HG03135 (cell line): ENCODE results near the gene ALDH1A3.

Source experiments
- ATAC-seq: cut with Tn5 transposase; IDR thresholded peaks from one replicate; pipeline ENCODE4 v1.9.1; 2021; ENCODE audit warnings: mild to moderate bottlenecking, moderate library complexity; ENCODE audit not compliant: unreplicated experiment

Gene ALDH1A3

DNA sequence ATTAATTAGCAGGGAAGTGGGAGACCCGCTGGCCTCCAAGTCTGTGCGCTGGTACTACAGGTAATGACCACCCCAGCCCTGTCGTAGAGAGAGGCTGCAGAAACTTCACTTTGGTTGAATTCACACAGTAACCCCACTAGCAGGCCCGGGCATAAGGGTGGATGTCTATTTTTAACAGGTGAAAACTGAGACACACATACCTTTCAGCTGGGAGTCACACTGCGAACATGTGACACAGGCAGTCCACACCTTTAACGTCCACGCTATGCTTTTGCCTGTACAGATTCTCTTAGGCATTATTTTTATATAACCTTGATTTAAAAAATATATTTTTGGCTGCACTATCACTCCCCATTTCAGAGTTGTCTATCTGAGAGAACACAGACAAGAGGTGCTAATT lies 43.4 kb downstream of the ALDH1A3 start:
- no peak for ATAC-seq

DNA sequence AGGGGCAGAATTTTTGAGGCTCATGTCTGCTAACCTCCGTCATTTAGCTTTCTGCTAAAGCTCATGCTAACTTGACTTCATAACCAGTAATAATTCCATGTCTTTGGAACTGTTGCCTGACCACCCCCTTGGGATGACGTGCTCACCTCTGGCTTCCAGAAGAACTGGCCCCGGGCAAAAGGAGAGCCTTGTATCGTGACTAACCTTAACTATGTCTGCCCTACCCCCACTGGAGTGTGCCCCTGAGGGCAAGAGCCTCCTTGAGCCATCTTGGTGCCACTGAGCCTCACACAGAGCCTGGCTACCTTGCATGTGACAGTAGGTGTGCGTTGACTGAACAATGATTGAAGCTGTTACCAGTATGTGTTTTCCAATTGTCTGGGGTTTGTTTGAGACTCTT lies 44.3 kb downstream of the ALDH1A3 start:
- no peak for ATAC-seq

DNA sequence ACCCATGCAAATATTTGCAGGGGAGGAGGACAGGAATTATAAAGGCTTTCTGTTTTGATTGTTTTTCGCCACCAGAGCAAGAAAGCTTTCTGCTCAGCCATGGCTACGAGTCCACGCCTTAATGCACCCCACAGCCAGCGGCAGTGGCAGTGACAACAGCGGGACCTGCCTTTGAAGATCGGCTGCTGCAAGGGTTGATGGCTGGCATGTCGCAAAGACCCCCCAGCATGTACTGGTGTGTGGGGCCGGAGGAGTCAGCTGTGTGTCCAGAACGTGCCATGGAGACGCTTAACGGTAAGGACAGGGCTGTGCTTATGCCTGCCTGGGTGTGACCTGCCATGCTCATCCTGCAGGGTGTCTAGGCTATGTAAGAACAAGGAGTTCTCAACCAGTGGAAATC lies 44.8 kb downstream of the ALDH1A3 start:
- no peak for ATAC-seq

DNA sequence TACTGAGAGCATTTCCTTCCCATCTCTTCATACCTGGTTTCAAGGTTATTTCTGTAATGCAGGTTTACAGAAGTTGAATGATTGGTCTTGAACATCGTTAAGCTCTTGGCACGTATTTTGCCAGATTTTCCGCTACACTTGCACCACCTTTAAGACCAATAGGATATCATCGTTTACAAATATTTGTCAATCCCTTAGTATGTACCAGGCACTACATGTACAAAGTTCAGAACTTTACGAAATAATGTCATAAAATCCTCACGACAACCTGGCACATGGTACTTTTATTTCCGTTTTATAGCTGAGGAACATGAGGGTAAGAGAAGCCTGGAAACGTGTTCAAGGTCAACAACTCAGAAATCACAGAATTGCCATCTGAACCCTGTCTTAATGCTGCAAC lies 45.8 kb downstream of the ALDH1A3 start:
- no peak for ATAC-seq

DNA sequence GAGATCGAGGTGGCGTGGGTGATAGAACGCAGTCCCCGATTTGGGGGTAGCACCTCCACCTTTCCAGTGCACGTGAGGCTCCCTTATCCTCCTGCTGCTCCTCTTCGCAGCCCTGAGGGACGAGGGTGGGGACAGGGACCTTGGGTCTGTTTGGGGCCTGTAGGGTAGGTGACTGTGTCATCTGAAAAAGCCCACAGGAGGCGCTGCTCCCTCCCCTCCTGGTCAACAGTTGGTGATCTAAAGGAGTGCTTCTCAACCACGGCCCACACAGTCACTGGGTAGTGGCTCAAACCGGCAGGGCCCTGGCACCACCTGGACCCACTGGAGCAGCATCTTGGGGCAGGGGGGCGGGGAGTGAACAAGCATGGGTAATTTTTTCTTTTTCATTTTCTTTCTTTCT lies 46.6 kb downstream of the ALDH1A3 start:
- ATAC-seq: no peak

DNA sequence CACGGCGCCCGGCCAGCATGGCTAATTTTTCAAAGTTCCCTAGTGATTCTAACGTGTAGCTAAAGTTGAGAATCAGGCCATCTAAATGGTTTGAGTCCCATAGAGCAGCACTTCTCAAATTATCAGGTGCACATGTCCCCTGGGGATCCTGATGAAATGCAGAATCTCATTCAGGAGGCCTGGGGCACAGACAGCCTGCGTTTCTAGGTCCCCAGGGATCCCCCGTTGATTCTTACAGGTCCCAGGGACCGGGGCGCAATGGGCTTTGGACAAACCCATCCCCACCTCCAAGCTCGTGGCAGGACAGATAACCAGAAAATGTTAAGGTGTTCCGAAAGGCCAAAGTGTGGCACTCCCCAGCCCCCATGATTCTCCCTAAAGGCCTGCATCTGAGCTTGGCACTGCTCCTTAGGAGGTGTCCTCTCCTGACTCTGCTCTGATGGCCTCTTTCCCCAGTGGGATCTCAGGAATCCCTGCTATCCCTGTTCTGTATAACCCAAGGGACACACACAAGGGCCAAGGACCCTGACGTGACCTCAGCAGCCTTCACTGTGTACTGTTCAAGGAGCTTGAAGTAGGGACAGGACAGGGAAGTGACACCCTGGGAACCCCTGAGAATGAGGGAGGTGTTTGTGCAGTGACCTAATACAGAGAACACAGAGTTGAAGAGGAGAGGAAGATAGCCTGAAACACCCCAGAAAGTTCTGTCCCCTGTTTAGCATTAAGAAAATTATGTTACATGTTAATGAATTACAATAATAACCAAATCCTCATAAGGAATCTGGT lies 47.5 kb downstream of the ALDH1A3 start:
- ATAC-seq: peak; percentile 69

DNA sequence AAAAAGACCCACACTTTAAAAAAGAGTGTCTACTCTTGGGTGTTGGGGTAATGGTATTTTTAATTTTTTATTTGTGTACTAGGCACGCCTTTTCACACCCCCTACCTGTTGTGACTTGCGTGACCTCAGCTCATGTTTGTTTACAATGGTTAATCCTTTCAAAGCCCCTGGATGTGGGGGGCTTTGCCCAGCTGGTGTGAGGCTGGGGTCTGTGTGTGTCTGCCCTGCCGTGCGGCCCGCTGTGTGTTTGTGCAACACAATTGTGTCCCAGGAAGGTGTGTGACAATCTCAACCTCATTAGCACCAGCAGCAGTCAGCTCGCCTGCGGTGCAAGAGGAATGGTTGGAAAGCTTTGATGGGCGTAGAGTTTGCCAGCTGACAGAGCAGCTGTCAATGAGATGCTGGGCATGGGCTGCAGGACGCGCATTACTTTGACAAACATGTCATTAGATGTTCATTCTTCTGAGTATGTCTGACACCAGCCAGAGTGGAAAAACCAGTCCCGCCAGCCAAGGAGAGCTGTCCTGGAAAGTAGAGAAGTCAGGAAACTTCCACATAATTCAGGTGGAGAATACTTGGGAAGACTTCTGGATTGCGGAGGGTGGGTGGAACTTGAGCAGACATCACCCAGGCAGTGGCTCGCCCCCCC lies 49.1 kb downstream of the ALDH1A3 start:
- ATAC-seq: no peak

DNA sequence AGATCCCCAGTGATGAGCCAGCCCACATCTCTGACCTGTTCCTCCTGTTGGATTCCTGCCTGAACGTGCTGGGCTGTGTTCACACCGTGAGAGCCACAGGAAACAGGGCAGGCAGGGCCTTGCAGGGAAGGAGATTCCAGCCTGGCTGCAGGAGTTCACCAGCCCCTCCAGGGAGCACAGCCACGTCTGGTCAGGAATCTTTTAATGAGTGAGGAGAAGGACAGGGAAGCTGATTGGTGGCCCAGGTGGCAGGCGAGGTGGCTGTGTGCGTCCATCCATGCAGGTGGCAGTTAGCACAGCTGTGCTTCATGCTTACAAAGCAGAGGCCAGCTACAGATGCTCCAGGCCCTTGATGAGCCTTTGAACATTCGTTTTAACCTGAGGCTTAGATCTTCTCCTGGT lies 50.0 kb downstream of the ALDH1A3 start:
- no peak for ATAC-seq

DNA sequence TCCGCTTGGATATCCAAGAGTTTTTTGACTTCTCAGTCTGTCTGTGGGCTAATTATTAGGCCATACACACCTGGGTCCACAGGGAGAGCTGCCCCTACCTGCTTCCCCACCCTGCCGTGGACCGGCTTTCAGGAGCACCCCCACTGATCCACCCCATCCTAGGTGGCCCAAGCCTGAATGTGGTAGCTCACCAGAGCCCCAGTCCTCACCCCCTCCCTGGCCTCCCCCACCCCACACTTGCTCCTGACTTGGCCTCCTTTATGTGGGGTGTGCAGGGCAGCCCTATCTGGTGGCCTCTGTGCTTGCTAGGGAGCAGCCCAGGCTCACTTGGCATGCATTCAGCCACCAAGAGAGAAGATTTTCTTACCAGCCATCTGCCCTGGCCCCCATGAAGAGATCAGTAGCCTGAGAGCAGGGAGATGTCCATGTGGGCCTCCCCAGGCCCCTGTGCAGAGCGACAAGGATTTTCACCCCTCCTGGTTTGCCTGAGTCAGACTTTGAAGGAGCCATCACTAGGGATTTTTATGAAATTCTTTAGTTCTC lies 50.7 kb downstream of the ALDH1A3 start:
- no peak for ATAC-seq

DNA sequence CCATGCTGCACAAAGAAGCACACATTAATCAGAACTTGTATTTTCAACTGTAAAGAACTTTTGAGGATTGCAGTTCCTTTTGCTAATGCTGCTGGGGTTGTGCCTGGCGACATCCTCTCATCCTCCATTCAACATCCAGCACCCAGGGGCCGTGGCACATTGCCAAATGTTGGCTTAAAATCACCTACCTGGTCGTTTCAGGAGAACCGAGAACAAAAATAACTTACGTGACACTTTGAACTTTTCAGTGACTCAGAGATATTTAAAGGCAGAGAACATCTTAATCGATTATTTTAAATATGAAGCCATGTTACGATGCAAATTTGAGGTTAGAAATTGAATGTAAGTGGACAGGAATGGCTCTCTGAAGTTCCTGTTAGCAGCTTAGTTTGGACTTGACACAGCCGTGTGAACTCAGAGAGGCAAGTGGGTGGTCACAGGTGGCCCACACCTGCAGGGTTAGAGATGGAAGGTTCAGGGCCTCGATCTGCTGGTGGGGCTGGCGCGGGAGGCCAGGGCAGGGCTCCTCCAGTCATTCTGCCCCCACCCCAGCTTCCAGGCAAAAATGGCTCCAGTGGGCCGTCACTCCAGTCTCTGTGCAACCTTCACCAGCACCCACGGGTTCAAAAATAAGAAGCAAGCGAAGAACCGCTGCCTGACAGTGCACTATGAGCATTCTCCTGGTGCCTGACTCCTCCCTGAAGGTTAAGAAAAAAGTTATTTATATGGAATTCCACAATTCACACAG lies 51.7 kb downstream of the ALDH1A3 start:
- no peak for ATAC-seq

DNA sequence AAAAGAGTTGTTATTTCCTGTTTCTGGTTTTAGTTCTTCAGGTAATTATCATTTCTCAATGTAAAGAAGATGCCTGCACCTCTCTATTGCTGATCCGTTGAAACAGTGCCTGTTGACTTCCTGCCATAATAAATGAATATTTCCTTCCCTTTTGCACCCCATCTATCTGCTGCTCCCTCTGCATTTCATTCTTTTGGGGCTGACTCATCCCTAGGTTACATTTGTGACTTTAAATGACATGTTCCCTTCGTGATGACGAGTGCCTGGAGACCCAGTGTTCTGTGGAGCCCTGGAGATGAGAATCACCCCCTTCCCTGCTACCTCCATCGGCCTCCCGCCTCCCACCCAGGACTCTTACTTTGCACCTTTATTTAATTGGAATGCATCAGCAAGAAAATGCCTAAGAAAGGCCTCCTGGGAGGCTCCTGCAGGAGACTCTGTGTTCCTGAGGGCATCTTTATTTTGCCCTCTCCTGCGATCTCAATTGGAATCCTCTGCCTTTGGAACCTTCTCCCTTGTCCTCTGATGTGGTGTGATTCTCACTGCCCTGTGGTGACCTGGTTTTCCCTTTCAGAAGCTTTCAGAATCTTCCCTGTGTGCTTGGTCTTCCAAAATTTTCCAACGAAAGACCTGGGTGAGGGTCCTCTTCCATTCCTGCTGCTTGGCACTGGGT lies 53.2 kb downstream of the ALDH1A3 start:
- no peak for ATAC-seq

DNA sequence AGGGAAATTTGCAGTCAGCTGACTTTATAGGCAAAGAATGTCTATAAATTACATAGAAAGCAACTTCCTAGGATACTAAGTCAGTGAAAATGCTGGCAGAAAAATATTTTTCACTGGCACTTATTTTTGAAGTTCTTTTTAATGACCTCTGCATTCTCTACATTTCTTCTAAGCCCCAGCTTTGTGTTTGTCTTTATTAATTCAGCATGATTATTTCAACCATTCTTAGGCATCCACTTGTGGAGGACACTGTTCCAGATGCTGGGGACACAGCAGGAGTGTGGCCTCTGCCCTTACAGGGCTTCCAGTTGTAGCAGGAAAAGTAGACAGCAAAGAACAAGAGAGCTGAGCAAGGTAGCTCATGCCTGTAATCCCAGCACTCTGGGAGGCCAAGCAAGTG lies 54.5 kb downstream of the ALDH1A3 start:
- ATAC-seq: no peak

DNA sequence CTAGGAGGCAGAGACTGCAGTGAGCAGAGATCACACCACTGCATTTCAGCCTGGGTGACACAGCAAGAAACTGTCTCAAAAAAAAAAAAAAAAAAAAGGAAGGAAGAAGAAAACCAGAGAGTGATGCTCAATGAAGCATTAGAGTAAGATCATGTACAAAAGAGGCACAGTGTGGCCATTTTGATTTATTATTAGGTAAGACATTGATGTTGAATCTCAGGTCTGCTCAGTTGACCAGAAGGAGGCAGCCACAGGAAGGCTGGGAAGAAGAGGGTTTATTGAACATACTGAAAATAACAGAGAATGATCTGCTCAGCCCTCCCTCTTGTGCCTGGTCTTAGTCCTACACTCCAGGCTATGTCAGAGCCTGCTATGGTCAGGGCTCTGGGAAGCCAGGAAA lies 55.1 kb downstream of the ALDH1A3 start:
- ATAC-seq: no peak

DNA sequence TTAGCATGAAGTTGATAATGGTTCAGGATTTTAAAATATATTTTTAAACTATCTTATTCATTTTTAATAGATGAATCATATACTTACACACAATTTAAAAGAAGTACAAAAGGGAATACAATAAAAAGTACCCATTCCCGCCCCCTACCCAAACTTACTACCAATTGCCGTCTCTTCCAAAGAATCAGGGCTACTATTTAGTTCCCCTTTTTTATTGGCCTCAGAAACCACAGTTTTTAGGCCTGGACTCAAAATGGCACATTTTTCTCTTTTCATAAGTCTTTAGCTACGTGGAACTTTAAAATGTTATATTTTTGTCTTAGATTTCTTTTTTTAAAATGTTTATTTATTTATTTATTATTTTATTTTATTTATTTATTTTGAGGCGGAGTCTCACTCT lies 57.5 kb downstream of the ALDH1A3 start:
- ATAC-seq: no peak

DNA sequence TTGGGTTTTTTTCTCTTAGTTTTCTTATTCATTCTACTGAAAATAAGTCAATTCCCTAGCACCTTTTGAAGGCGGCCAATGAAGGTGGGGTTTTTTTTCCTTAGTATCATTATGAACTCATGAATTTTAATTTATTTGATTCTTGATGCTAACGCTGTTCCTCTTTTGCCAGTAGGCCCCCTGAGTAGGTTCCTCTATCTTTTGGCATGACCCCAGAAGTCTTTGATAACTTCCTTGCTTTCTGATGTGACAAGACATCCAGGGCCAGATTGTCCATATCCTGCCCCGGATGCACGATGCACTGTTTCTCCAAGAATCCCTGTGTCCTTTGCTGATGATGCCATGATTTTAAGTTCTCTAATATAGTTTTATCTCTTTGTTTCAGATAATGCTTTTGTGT lies 60.2 kb downstream of the ALDH1A3 start:
- no peak for ATAC-seq

DNA sequence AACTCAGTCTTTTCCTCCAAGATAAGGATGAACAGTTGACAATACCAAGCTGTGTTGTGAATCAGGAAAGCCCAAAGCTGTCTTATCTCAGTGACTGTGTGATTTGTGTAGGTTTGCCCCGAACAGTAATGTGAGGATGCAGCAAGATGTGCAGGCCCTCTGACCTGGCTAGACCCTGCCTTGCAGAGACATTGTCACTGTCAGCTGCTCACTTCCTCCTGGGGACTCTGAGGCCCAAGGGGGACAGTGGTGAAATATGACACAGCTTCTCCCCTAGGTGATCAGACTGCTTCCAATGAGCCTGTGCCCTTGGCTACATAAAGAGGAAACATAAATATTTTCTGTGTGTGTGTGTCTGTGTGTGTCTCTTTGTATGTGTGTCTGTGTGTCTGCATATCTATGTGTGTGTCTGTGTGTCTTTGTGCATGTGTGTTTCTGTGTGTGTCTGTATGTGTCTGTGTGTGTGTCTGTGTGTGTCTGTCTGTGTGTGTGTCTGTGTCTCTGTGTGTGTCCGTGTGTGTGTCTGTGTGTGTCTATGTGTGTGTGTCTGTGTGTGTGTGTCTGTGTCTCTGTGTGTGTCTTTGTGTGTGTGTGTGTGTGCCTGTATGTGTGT lies 61.2 kb downstream of the ALDH1A3 start:
- ATAC-seq: peak; percentile 75

DNA sequence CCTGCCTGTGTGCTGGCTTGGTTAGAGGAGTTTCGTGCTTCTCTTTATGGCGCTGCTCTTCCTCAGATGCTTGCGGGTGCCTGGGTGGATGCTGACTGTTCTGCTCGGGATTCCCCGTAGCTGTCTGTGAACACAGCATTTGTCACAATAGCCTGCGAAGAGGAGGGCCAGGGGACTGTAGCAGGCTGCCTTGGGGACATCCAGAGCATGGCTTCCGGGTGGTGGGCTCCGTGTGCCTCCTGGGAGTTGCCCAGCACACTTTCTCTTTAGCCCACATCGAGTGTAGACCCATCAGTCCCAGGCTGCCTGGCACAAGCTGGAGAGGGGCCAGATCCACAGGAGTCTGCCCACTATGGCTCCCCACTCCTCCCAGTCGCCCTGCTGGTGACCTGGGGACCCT lies 61.9 kb downstream of the ALDH1A3 start:
- peak; percentile 44 for ATAC-seq

DNA sequence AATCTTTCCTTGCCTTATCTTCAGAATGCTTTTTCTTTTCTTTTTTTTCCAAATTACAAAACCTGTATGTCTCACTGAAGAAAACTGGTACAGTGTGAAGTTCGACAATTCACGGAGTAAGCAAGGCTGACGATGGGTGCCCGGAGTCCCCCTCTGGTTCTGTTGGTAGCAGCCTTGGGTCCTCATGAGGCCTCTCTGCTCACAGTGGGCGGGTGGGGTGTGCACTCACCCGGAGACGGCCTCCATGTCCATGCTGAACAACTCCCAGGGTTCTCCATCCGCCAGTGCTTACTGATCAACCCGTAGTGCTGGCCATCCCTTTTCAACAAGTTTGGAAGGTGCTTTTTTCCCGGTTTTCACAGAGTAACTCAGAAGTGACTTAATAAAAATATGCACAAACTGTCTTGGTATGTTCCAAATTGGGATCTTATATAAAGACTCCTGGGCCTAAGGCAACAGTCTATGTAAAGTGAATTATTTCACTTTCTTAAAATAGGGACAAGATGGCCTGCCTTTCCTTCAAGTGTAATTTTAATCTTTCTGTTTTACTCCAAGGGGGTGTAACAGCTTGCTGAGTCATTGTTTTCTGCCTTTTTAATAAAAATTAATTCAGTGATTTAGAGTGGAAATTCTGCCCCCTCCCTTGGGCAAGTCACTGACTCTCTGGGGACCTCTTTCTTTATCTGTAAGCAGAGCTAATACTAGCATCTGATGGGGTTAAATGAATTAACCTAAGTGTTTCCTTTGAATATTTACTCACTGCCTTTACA lies 63.2 kb downstream of the ALDH1A3 start:
- no peak for ATAC-seq

DNA sequence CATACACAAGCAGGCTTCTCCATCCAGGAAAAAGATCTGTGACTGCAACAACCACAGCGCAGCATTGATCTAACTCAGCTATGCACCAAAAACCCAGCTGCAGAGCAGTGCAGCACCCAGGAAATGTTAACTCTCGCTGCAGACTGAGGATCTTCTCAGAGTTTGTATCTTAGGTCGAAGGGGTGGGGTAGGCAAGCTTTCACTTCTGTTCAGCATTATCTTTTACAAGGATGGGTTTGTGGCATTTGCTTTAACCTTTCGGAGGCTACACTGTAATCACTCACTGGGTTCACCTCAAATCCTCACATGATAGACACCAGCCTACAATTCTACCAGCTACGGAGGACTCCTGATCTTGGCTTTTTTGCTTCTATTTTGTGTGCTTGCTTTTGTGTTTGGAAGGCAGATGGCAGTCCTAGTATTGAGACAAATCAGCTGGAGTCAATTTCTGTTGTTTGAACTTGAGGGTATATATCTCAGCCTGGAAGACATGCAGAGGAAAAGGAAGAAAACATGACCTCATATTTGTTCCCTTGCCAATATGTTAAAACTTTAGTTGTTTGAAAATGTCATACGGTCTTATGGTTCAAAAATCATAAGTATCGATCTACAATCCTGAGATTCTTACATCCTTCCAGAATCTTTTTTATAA lies 64.7 kb downstream of the ALDH1A3 start:
- no peak for ATAC-seq
